HCT116 (cell line): ENCODE data around the gene RHPN2. TPM values are rescaled to one million over a fixed set of nuclear protein-coding genes. Genes with fewer than 3 reads are reported as not detected.
"Not testable (repeated sequence)": the region's sequence is repeated elsewhere in the genome, so short reads cannot be mapped to it uniquely, and the experiment has no call there.

Experiments used
- ATAC-seq: fragments of 200-7000 bp; cut with Tn5 transposase; 2 replicates; pipeline ENCODE4 v1.9.1; 2020; ENCODE audit warnings: mild to moderate bottlenecking, moderate library complexity
- BruUV-seq: library from RNA; stranded (reverse); fragments of 400-500 nt; replicated peaks from 2 replicates; lab custom pipeline; 2021; lab: Mats Ljungman, UMichigan
- CTCF ChIA-PET: fragments of 300-600 bp; sonication (Branson Sonifier 250); formaldehyde crosslinking; loops from one replicate; lab custom pipeline; 2021; ENCODE audit warnings: antibody characterized with exemption; lab: Charles Lee
- POLR2A ChIA-PET: fragments of 300-600, 350-600 bp; sonication (Branson Sonifier 250); formaldehyde crosslinking; loops from one replicate; lab custom pipeline; 2021; ENCODE audit warnings: antibody characterized with exemption; lab: Charles Lee
- RAD21 ChIA-PET, 2 experiments: fragments of 300-600 bp; sonication (Branson Sonifier 250); formaldehyde crosslinking; loops; one replicate each; lab custom pipeline; 2023; ENCODE audit warnings: low total read pairs in 2 of 2; ENCODE audit not compliant: uncharacterized antibody in 2 of 2, unreplicated experiment in 2 of 2, low non-redundant PET in 1 of 2; lab: Charles Lee
- DNase-seq: peaks from one replicate; pipeline ENCODE4 v3.0.0-alpha.2; 2010; ENCODE audit warnings: low read depth, low spot score
- H2AFZ ChIP-seq: fragments of 200-600 bp; shearing (Covaris generic), sonication (generic); 2 replicates; pipeline ENCODE4 v1.6.1; 2017; ENCODE audit warnings: low read depth, mixed run types, mixed read lengths, antibody characterized with exemption, low read length; ENCODE audit not compliant: poor library complexity, severe bottlenecking
- H3K27ac ChIP-seq: 2 replicates; pipeline ENCODE4 v1.5.1; 2012; ENCODE audit warnings: low read depth, low read length
- H3K27me3 ChIP-seq: fragments of 200-600 bp; sonication (generic); 2 replicates; pipeline ENCODE4 v1.6.1; 2016; ENCODE audit warnings: mixed run types, low read length, mixed read lengths; ENCODE audit not compliant: insufficient read depth
- H3K36me3 ChIP-seq, 2 experiments: fragments of 200-500 bp in 1 of 2; fragments of 200-600 bp in 1 of 2; sonication (Bioruptor generic) in 1 of 2; sonication (generic) in 1 of 2; 2 replicates each; pipeline versions ENCODE4 v1.5.1 to v1.6.1; 2014 to 2016; ENCODE audit warnings: low read length in 2 of 2, inconsistent platforms in 1 of 2, mixed read lengths in 1 of 2, mixed run types in 1 of 2; ENCODE audit not compliant: insufficient read depth in 2 of 2, control insufficient read depth in 1 of 2
- H3K4me1 ChIP-seq, 2 experiments: fragments of 200-600 bp in 1 of 2; sonication (generic) in 1 of 2; 2 replicates each; pipeline versions ENCODE4 v1.5.1 to v1.6.1; 2012 to 2017; ENCODE audit warnings: low read length in 2 of 2, inconsistent platforms in 1 of 2, mild to moderate bottlenecking in 1 of 2, mixed read lengths in 1 of 2, mixed run types in 1 of 2, moderate library complexity in 1 of 2; ENCODE audit not compliant: insufficient read depth in 2 of 2, control insufficient read depth in 1 of 2
- H3K4me2 ChIP-seq: fragments of 200-600 bp; sonication (generic); 2 replicates; pipeline ENCODE4 v1.6.1; 2017; ENCODE audit warnings: mixed run types, low read length, mixed read lengths
- H3K4me3 ChIP-seq, 2 experiments: fragments of 200-600 bp in 1 of 2; sonication (generic) in 1 of 2; replicated peaks in 1 of 2; 2 replicates each; pipeline ENCODE4 v1.5.1; 2011 to 2016; ENCODE audit warnings: low read length in 2 of 2, control low read depth in 1 of 2, low read depth in 1 of 2, mild to moderate bottlenecking in 1 of 2, mixed read lengths in 1 of 2, mixed run types in 1 of 2
- H3K79me2 ChIP-seq: fragments of 200-600 bp; sonication (generic); 2 replicates; pipeline ENCODE4 v1.6.1; 2017; ENCODE audit warnings: mild to moderate bottlenecking, mixed run types, low read length, moderate library complexity, mixed read lengths; ENCODE audit not compliant: insufficient read depth
- H3K9ac ChIP-seq: fragments of 200-600 bp; sonication (generic); 2 replicates; pipeline ENCODE4 v1.6.1; 2016; ENCODE audit warnings: low read length, mixed read lengths
- H3K9me2 ChIP-seq: fragments of 200-600 bp; sonication (generic), shearing (Covaris generic); 2 replicates; pipeline ENCODE4 v1.6.1; 2017; ENCODE audit warnings: mixed run types, mild to moderate bottlenecking, moderate library complexity; ENCODE audit not compliant: insufficient read depth
- H3K9me3 ChIP-seq, 2 experiments: fragments of 200-500 bp in 1 of 2; fragments of 200-600 bp in 1 of 2; sonication (Bioruptor generic) in 1 of 2; sonication (generic) in 1 of 2; 2 replicates each; pipeline ENCODE4 v1.6.1; 2014 to 2017; ENCODE audit warnings: low read length in 2 of 2, mixed read lengths in 2 of 2, inconsistent platforms in 1 of 2, low read depth in 1 of 2, mild to moderate bottlenecking in 1 of 2, mixed run types in 1 of 2, moderate library complexity in 1 of 2; ENCODE audit not compliant: control insufficient read depth in 1 of 2, insufficient read depth in 1 of 2
- H4K20me1 ChIP-seq: fragments of 200-600 bp; sonication (generic), shearing (Covaris generic); 2 replicates; pipeline ENCODE4 v1.6.1; 2017; ENCODE audit warnings: mixed run types, mild to moderate bottlenecking, moderate library complexity; ENCODE audit not compliant: insufficient read depth
- CBX3 ChIP-seq: IDR thresholded peaks from 2 replicates; pipeline ENCODE4 v1.6.1; 2012; ENCODE audit warnings: low read depth
- CEBPB ChIP-seq: IDR thresholded peaks from 2 replicates; pipeline ENCODE4 v1.6.1; 2012; ENCODE audit warnings: low read depth
- EGR1 ChIP-seq: IDR thresholded peaks from 2 replicates; pipeline ENCODE4 v1.6.1; 2012; ENCODE audit warnings: low read depth
- EZH2 ChIP-seq: fragments of 200-600 bp; sonication (generic); IDR thresholded peaks from 2 replicates; pipeline ENCODE4 v1.6.1; 2017; ENCODE audit warnings: antibody characterized with exemption, mixed run types
- FOSL1 ChIP-seq: IDR thresholded peaks from 2 replicates; pipeline ENCODE4 v1.6.1; 2012; ENCODE audit warnings: low read depth
- JUND ChIP-seq: IDR thresholded peaks from 2 replicates; pipeline ENCODE4 v1.6.1; 2012
- POLR2AphosphoS5 ChIP-seq: IDR thresholded peaks from 2 replicates; pipeline ENCODE4 v1.6.1; 2011; ENCODE audit warnings: mild to moderate bottlenecking, low read depth, low read length, moderate library complexity
- SIN3A ChIP-seq: IDR thresholded peaks from 2 replicates; pipeline ENCODE4 v1.6.1; 2012; ENCODE audit warnings: low read depth
- SP1 ChIP-seq: IDR thresholded peaks from 2 replicates; pipeline ENCODE4 v1.6.1; 2012; ENCODE audit warnings: low read depth
- SRF ChIP-seq: IDR thresholded peaks from 2 replicates; pipeline ENCODE4 v1.6.1; 2012; ENCODE audit warnings: low read depth
- YY1 ChIP-seq: IDR thresholded peaks from 2 replicates; pipeline ENCODE4 v1.6.1; 2011; ENCODE audit warnings: low read length, low read depth, moderate library complexity, mild to moderate bottlenecking; ENCODE audit not compliant: insufficient replicate concordance; ENCODE audit errors: extremely low read depth
- ZFX ChIP-seq: fragments of 450-650 bp; IDR thresholded peaks from 2 replicates; pipeline ENCODE4 v1.6.1; 2017
- intact Hi-C: fragments of 100-400 bp; cut with micrococcal nuclease; formaldehyde crosslinking; loops from 2 replicates; pipeline ENCODE4 v1.10.0; 2022
- total RNA-seq: library from RNA; stranded (reverse); gene quantifications from one replicate; pipeline ENCODE4 v1.2.1, GENCODE V29; 2021; ENCODE audit not compliant: unreplicated experiment
- TF ChIP-seq, protein P1 (sequence below), 3 experiments: fragments of 200-600 bp in 1 of 3; sonication (generic) in 1 of 3; IDR thresholded peaks in 2 of 3; conservative IDR thresholded peaks in 1 of 3; 2 replicates each; pipeline ENCODE4 v1.5.1; 2012 to 2017; ENCODE audit warnings: low read depth in 2 of 3, low read length in 2 of 3, antibody characterized with exemption in 1 of 3, borderline replicate concordance in 1 of 3, control low read depth in 1 of 3, mild to moderate bottlenecking in 1 of 3, mixed read lengths in 1 of 3, mixed run types in 1 of 3, moderate library complexity in 1 of 3; ENCODE audit not compliant: insufficient read depth in 1 of 3

RHPN2 gene
- total RNA-seq, 1 experiment from 2014 or later, result 33.3 TPM

DNA sequence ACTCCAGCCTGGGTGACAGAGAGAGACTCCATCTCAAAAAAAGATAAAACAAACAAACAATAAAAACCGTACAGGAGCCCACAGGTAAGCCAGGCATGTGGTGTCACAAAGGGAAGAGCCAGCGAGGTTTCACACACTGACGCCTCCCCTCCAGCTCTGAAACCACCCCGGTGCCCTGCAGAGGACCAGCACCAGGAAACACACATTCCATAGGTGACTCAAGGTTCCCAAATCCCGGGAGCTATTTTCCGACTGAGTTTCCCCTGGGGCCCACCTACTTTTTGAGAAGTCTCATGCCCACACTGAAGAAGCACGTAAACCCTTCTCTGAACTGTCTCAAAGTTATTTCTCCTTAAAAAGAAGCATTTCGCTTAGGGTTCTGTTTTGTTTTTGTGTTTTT, 40.3 kb downstream of the RHPN2 start:
- no peaks in the 10 kb centered on the region for H4K20me1 ChIP-seq
- peak overlapping the region; percentile 36 for H3K9ac ChIP-seq
- intact Hi-C loops, result no loop called here
- peaks cover 13 to 34% of the 10 kb centered on the region in 2 experiments for H3K4me1 ChIP-seq
- H3K79me2 ChIP-seq, result peaks cover 30% of the 10 kb centered on the region
- no peak for TF ChIP-seq SRF
- TF ChIP-seq FOSL1, result peak; percentile 51
- TF ChIP-seq YY1, result no peak
- TF ChIP-seq EGR1, result peak; percentile 20; the same call in 1 of the 2 replicates
- TF ChIP-seq ZFX, result no peak
- TF ChIP-seq JUND, result peak; percentile 51
- TF ChIP-seq CBX3, result no peak
- no peak for TF ChIP-seq CEBPB
- TF ChIP-seq SP1, result peak; percentile 36; the same call in 1 of the 2 replicates
- H3K36me3 ChIP-seq, result no peaks in the 10 kb centered on the region; a peak in 2 of 4 replicates
- POLR2A ChIA-PET, result interaction anchor here (1.1 kb wide), 1 partner anchor 17 kb away, joined by 3 read pairs; no protein-coding TSS in a partner anchor
- H3K27ac ChIP-seq, result peak overlapping the region; percentile 67
- H2AFZ ChIP-seq, result no peak overlapping the region
- peak overlapping the region; percentile 66 for H3K4me2 ChIP-seq
- peak; percentile 91 for ATAC-seq
- BruUV-seq, result no TSS peak
- H3K27me3 ChIP-seq, result no peaks in the 10 kb centered on the region
- H3K4me3 ChIP-seq, result peak overlapping the region in 1 of 2 experiments; percentile 12; a peak in 1 of 4 replicates
- DNase-seq, result peak; percentile 51
- no peaks in the 10 kb centered on the region for H3K9me3 ChIP-seq
- H3K9me2 ChIP-seq, result no peaks in the 10 kb centered on the region
- RAD21 ChIA-PET, result no interaction called here
- CTCF ChIA-PET, result no interaction called here

DNA sequence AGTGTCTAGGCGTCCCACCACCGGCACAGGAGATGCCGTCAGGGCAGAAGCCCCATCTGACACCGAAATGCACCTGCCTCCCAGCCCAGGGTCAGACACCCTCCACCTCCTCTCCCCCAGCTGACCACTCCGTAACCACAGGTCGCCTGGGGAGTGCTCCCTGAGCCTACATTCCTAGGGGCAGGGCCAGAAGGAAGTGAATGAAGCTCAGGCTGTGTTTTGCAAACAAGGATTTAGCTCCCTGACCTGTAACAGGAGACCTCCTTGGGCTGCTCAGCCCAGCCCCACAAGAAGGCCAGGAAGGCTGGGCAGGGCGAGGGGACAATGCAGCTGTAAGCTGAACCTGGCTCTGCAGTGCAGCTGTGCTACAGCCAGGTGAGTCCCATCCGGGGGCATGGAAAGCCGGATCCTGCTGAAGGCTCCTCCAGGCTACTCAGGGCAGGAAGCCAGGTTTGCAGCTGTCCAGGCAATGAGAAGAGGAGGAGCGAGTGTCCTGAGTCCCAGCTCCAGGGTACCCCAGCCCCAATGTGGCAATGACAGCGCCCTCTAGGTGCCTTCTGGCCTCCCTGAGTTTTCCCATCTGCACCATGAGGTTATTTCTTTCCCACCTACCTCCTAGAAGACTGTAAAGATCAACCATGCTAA, 42.1 kb downstream of the RHPN2 start:
- H3K27ac ChIP-seq, result peak overlapping the region; percentile 22; the same call in 1 of the 2 replicates

DNA sequence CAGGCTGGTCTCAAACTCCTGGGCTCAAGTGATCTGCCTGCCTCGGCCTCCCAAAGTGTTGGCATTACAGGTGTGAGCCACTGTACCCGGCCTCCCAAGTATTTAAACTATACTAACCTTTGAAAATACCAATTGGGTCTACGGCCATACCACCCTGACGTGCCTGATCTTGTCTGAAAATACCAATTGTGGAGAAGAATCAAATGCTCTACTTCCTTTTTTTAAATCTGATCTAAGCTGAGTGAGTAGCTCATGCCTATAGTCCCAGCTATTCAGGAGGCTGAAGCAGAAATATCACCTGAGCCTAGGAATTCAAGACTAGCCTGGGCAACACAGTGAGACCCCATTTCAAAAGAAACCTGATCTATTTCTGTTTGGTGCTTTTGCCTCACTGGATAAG, 53.8 kb downstream of the RHPN2 start:
- intact Hi-C loops, H3K27me3 ChIP-seq, H4K20me1 ChIP-seq, DNase-seq, H3K9me3 ChIP-seq, RAD21 ChIA-PET, H2AFZ ChIP-seq, H3K4me3 ChIP-seq, H3K9ac ChIP-seq, H3K27ac ChIP-seq, POLR2A ChIA-PET, H3K4me1 ChIP-seq, ATAC-seq, CTCF ChIA-PET, H3K79me2 ChIP-seq, BruUV-seq, H3K4me2 ChIP-seq, H3K9me2 ChIP-seq: not testable (repeated sequence)
- peaks cover 5 to 20% of the 10 kb centered on the region in 2 experiments; a peak in 3 of 4 replicates for H3K36me3 ChIP-seq

More for the DNA sequence above, 42.1 kb downstream of the RHPN2 start:
- no peaks in the 10 kb centered on the region for H4K20me1 ChIP-seq
- RAD21 ChIA-PET, result interaction anchor here in 1 of 2 experiments (0.6 kb wide), 1 partner anchor 520 kb away, joined by 3 read pairs; no protein-coding TSS in a partner anchor
- H3K4me2 ChIP-seq, result no peak overlapping the region
- peaks cover 16% of the 10 kb centered on the region for H3K79me2 ChIP-seq
- DNase-seq, result no peak
- no peaks in the 10 kb centered on the region; a peak in 2 of 4 replicates for H3K36me3 ChIP-seq
- H3K27me3 ChIP-seq, result no peaks in the 10 kb centered on the region
- H3K4me3 ChIP-seq, result no peak overlapping the region
- no peak for ATAC-seq
- no peaks in the 10 kb centered on the region for H3K9me3 ChIP-seq
- BruUV-seq, result no TSS peak
- H3K9ac ChIP-seq, result no peak overlapping the region
- no peaks in the 10 kb centered on the region for H3K9me2 ChIP-seq
- TF ChIP-seq SIN3A (no peak), POLR2AphosphoS5 (no peak), EZH2 (no peak)
- TF ChIP-seq, protein P1, sequence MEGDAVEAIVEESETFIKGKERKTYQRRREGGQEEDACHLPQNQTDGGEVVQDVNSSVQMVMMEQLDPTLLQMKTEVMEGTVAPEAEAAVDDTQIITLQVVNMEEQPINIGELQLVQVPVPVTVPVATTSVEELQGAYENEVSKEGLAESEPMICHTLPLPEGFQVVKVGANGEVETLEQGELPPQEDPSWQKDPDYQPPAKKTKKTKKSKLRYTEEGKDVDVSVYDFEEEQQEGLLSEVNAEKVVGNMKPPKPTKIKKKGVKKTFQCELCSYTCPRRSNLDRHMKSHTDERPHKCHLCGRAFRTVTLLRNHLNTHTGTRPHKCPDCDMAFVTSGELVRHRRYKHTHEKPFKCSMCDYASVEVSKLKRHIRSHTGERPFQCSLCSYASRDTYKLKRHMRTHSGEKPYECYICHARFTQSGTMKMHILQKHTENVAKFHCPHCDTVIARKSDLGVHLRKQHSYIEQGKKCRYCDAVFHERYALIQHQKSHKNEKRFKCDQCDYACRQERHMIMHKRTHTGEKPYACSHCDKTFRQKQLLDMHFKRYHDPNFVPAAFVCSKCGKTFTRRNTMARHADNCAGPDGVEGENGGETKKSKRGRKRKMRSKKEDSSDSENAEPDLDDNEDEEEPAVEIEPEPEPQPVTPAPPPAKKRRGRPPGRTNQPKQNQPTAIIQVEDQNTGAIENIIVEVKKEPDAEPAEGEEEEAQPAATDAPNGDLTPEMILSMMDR (IDR thresholded peaks at IDR 0.05 in 2 of 3, conservative IDR thresholded peaks at IDR 0.05 in 1 of 3; ENCODE audit: borderline replicate concordance in 1 of 3, insufficient read depth in 1 of 3, low read depth in 2 of 3, low read length in 2 of 3), result peak in 2 of 3 experiments; percentile 20 to 24; a peak in 1 of 6 replicates
- CTCF ChIA-PET, result interaction anchor here (0.5 kb wide), 1 partner anchor 14 kb away, joined by 3 read pairs; no protein-coding TSS in a partner anchor
- H3K4me1 ChIP-seq, result peaks cover 13 to 34% of the 10 kb centered on the region in 2 experiments
- H2AFZ ChIP-seq, result no peak overlapping the region
- POLR2A ChIA-PET, result no interaction called here
- intact Hi-C loops, result no loop called here
